DND-41 (cell line): ENCODE data around the gene XPO6.

ENCODE experiments used
- CTCF ChIP-seq: IDR thresholded peaks from 2 replicates; pipeline ENCODE4 v1.5.1; 2012; ENCODE audit warnings: borderline replicate concordance, low read length, moderate library complexity, mild to moderate bottlenecking; ENCODE audit not compliant: poor library complexity, severe bottlenecking; ENCODE audit errors: extremely low read depth
- EZH2 ChIP-seq: IDR thresholded peaks from 3 replicates; pipeline ENCODE4 v1.6.1; 2012; ENCODE audit warnings: borderline replicate concordance, low read depth, mild to moderate bottlenecking, moderate library complexity, low read length, inconsistent platforms; ENCODE audit not compliant: severe bottlenecking

- no peak for TF ChIP-seq CTCF
- TF ChIP-seq EZH2: no peak
These were observed 133.5 kb downstream of the XPO6 start for GRCh38 chr16:28078261-28078660.
